A549 (cell line): Measurements from ENCODE around the gene SAPCD1. TPM values are rescaled to one million over a fixed set of nuclear protein-coding genes. Genes with fewer than 3 reads are reported as not detected.

Experiments
- ATAC-seq, 2 experiments: fragments of 200-7000 bp in 1 of 2; fragments of >200 bp in 1 of 2; cut with Nextera tagmentation in 1 of 2; cut with Tn5 transposase in 1 of 2; 3 replicates each; pipeline versions ENCODE4 v1.8.0 to v1.9.1; 2018 to 2020; ENCODE audit warnings: mild to moderate bottlenecking in 1 of 2, moderate library complexity in 1 of 2
- CTCF ChIA-PET: fragments of 300-600 bp; sonication (Branson Sonifier 250); formaldehyde crosslinking; extraction: SDS; loops from one replicate; lab custom pipeline; 2021; ENCODE audit warnings: antibody characterized with exemption, inconsistent platforms; lab: Yijun Ruan, JAX
- POLR2A ChIA-PET: fragments of 350-600 bp; formaldehyde crosslinking; extraction: SDS; loops from one replicate; lab custom pipeline; 2021; ENCODE audit warnings: antibody characterized with exemption, inconsistent platforms; lab: Yijun Ruan, JAX
- DNase-seq, 2 experiments: peaks; one replicate each; pipeline versions ENCODE4 v3.0.0 to v3.0.0-alpha.2; 2011 to 2016; ENCODE audit warnings: low read depth in 1 of 2, low spot score in 1 of 2
- FAIRE-seq: peaks from 2 replicates; lab custom pipeline; 2011; peaks lifted over from hg19 to GRCh38; lab: Jason Lieb, UNC
- H3K27ac ChIP-seq, 2 experiments: fragments of >200 bp; sonication (Bioruptor Twin); formaldehyde crosslinking; 3 replicates each; pipeline ENCODE4 v1.5.1; 2016 to 2017
- H3K4me1 ChIP-seq: fragments of >200 bp; sonication (Bioruptor Twin); formaldehyde crosslinking; 3 replicates; pipeline ENCODE4 v1.6.1; 2016
- H3K4me2 ChIP-seq: fragments of >200 bp; sonication (Bioruptor Twin); formaldehyde crosslinking; 3 replicates; pipeline ENCODE4 v1.6.1; 2016
- H3K4me3 ChIP-seq: fragments of >200 bp; sonication (Bioruptor Twin); formaldehyde crosslinking; 3 replicates; pipeline ENCODE4 v1.5.1; 2016
- H3K9me3 ChIP-seq: fragments of >200 bp; sonication (Bioruptor Twin); formaldehyde crosslinking; 3 replicates; pipeline ENCODE4 v1.6.1; 2016
- ATOH8 ChIP-seq: fragments of 250-450 bp; sonication (Bioruptor Pico); IDR thresholded peaks from 2 replicates; pipeline ENCODE4 v1.5.0; 2020; ENCODE audit warnings: low read depth, mild to moderate bottlenecking, moderate library complexity
- BCL3 ChIP-seq: fragments of >200 bp; sonication (Bioruptor Twin); formaldehyde crosslinking; IDR thresholded peaks from 3 replicates; pipeline ENCODE4 v1.6.1; 2016
- CBX8 ChIP-seq: fragments of 200-600 bp; sonication (generic); IDR thresholded peaks from 2 replicates; pipeline ENCODE4 v1.6.1; 2016
- CHD2 ChIP-seq: fragments of 150-350 bp; IDR thresholded peaks from 2 replicates; pipeline ENCODE4 v1.6.1; 2014; ENCODE audit warnings: low read length; ENCODE audit not compliant: partially characterized antibody
- CHD4 ChIP-seq: fragments of 200-600 bp; sonication (generic); IDR thresholded peaks from 2 replicates; pipeline ENCODE4 v1.6.1; 2016; ENCODE audit warnings: antibody characterized with exemption, mild to moderate bottlenecking, borderline replicate concordance
- CTCF ChIP-seq: fragments of >200 bp; sonication (Bioruptor Twin); formaldehyde crosslinking; IDR thresholded peaks from 3 replicates; pipeline ENCODE4 v1.5.1; 2016
- EHF ChIP-seq: fragments of 250-450 bp; sonication (Bioruptor Pico); IDR thresholded peaks from 2 replicates; pipeline ENCODE4 v1.5.0; 2020; ENCODE audit warnings: mild to moderate bottlenecking
- HES2 ChIP-seq: fragments of >200 bp; sonication (Bioruptor Twin); formaldehyde crosslinking; IDR thresholded peaks from 2 replicates; pipeline ENCODE4 v1.6.1; 2016
- HEYL ChIP-seq: fragments of 250-450 bp; sonication (Bioruptor Pico); IDR thresholded peaks from 2 replicates; pipeline ENCODE4 v1.8.0; 2021; ENCODE audit warnings: mild to moderate bottlenecking, moderate library complexity
- HMGXB4 ChIP-seq: fragments of 250-450 bp; sonication (Bioruptor Pico); IDR thresholded peaks from 2 replicates; pipeline ENCODE4 v1.5.0; 2021; ENCODE audit warnings: mild to moderate bottlenecking, moderate library complexity, borderline replicate concordance
- KDM5A ChIP-seq: fragments of 200-600 bp; sonication (generic); IDR thresholded peaks from 2 replicates; pipeline ENCODE4 v1.6.1; 2016; ENCODE audit warnings: antibody characterized with exemption, mild to moderate bottlenecking
- NR3C1 ChIP-seq: fragments of >200 bp; sonication (Bioruptor Twin); formaldehyde crosslinking; IDR thresholded peaks from 3 replicates; pipeline ENCODE4 v1.6.1; 2017
- PBX3 ChIP-seq: IDR thresholded peaks from 2 replicates; pipeline ENCODE4 v1.6.1; 2012
- PHF8 ChIP-seq: fragments of 200-600 bp; sonication (generic); IDR thresholded peaks from 2 replicates; pipeline ENCODE4 v1.6.1; 2016; ENCODE audit warnings: low read depth, mild to moderate bottlenecking, antibody characterized with exemption, moderate library complexity, borderline replicate concordance
- RCOR1 ChIP-seq: fragments of 150-350 bp; IDR thresholded peaks from 2 replicates; pipeline ENCODE4 v1.6.1; 2014; ENCODE audit warnings: antibody characterized with exemption, low read length, low read depth
- RFX5 ChIP-seq: fragments of 450-650 bp; IDR thresholded peaks from 2 replicates; pipeline ENCODE4 v1.7.1; 2014; ENCODE audit warnings: antibody characterized with exemption, mild to moderate bottlenecking, moderate library complexity
- SREBF2 ChIP-seq: fragments of 450-650 bp; IDR thresholded peaks from 2 replicates; pipeline ENCODE4 v1.6.1; 2014; ENCODE audit warnings: mild to moderate bottlenecking, moderate library complexity
- TP53 ChIP-seq: fragments of 250-450 bp; sonication (Bioruptor Pico); IDR thresholded peaks from 2 replicates; pipeline ENCODE4 v1.5.0; 2021; ENCODE audit warnings: mild to moderate bottlenecking, moderate library complexity
- USF2 ChIP-seq: fragments of 450-650 bp; IDR thresholded peaks from 2 replicates; pipeline ENCODE4 v1.6.1; 2014; ENCODE audit warnings: antibody characterized with exemption
- WGBS: methylation state at CpG from one replicate; pipeline ENCODE4 v1.1.6; 2017; ENCODE audit errors: missing lambda C conversion rate; 5-methylcytosine and 5-hydroxymethylcytosine counted together
- polyA plus RNA-seq, 4 experiments: library from polyadenylated mRNA; depleted of rRNA in 3 of 4; stranded (reverse); fragments of >200 nt; fragmentation: RNase III in 1 of 4; extraction: RNeasy Plus Mini Kit Qiagen cat#74134 plus additional on column Dnase treatment in 1 of 4; gene quantifications; 2 replicates in 3 of 4; 3 replicates in 1 of 4; pipeline ENCODE4 v1.2.3, GENCODE V29; 2011 to 2017

SAPCD1 gene
- polyA plus RNA-seq, 2 of the 4 experiments (the other 2 are of a cell fraction), result 5.8 to 6.9 TPM

- H3K4me2 ChIP-seq, result no peak overlapping the region
- FAIRE-seq (no peak), ATAC-seq (no peak), DNase-seq (no peak)
- CTCF ChIA-PET, result interaction anchor here (0.7 to 1.7 kb wide), 6 partner anchors 9 to 36 kb away, joined by 3 to 6 read pairs (median 4); partner anchors contain the start of genes DDAH2 and VWA7
- no peak overlapping the region for H3K4me3 ChIP-seq
- no peak overlapping the region for H3K27ac ChIP-seq
- H3K9me3 ChIP-seq, result no peaks in the 10 kb centered on the region
- WGBS, result 88% methylated on average over 23 of the region's 42 CpGs
- POLR2A ChIA-PET, result no interaction called here
- H3K4me1 ChIP-seq, result no peaks in the 10 kb centered on the region
- no peak for TF ChIP-seq SREBF2
- no peak for TF ChIP-seq ATOH8 (CRISPR knock-in tag)
- no peak for TF ChIP-seq EHF (CRISPR knock-in tag)
- TF ChIP-seq RFX5, result no peak
- no peak for TF ChIP-seq CHD2
- TF ChIP-seq BCL3, result no peak
- TF ChIP-seq HEYL, result no peak
- no peak for TF ChIP-seq NR3C1
- no peak for TF ChIP-seq HMGXB4
- no peak for TF ChIP-seq CHD4
- no peak for TF ChIP-seq USF2
- no peak for TF ChIP-seq HES2
- no peak for TF ChIP-seq PHF8
- no peak for TF ChIP-seq PBX3
- TF ChIP-seq KDM5A, result no peak
- TF ChIP-seq CTCF, result no peak
- TF ChIP-seq CBX8, result no peak
- TF ChIP-seq TP53, result no peak
- TF ChIP-seq RCOR1, result no peak
Measured at GRCh38 chr6:31765910-31766794, 3.7 kb downstream of the SAPCD1 start.
